Measurements from ENCODE around the gene ZNF76. TPM values are rescaled to one million over a fixed set of nuclear protein-coding genes. Genes with fewer than 3 reads are reported as not detected.

The ZNF76 gene
- total and polyA plus RNA-seq, 9 of the 15 experiments (the other 6 are each of a cell fraction or from before 2014, with no cell fraction given): 1.2 to 17.8 (median 10.7) TPM

DNA sequence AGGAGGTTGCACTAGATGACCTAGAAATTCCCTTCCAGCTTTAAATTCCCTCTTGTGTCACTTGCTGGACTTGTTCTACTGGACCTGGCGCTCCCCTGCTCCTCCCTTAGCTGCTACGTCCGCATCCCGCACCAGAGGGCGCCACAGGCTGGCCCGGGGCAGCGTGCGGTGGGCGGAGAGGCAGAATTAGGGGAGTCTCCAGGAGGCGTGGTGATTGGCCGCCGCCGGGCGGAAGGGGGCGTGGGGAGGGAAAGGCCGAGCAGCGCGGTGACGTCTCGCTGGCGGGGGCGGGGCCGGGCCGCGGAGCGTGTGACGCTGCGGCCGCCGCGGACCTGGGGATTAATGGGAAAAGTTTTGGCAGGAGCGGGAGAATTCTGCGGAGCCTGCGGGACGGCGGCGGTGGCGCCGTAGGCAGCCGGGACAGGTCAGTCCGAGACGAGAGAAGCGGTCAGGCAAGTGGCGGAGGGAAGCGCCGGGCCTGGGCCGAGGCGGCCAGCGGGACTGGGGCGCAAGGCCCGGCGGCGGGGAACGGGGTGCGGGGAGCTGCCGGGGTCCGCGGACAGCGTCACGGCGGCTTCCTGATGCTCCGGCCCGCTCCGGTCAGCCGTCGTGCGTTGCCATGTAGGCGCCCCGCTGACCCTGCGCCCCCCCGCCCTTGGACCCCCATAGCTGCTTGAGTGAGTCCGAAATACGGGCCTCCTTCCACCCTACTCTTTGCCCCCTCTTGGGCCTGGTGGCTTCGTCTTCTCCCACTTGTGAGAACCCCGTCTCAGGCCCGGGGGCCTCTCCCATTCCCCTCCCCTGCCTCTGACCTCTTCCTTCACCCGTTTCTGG lies 82.9 kb downstream of the ZNF76 start, which contains the start of gene PPARD (continued):
- TF ChIP-seq ZNF318 (IDR thresholded peaks at IDR 0.05; ENCODE audit: borderline replicate concordance in 1 of 2, low read depth in 1 of 2) (no peak), HOMEZ (CRISPR knock-in tag; IDR thresholded peaks at IDR 0.05) (no peak), NBN (IDR thresholded peaks at IDR 0.05; ENCODE audit: low read depth) (no peak), SMARCE1 (IDR thresholded peaks at IDR 0.05) (no peak), RCOR1 (IDR thresholded peaks at IDR 0.05; ENCODE audit: borderline replicate concordance in 1 of 2, low read depth in 2 of 2, low read length in 2 of 2) (peak in 1 of 2 experiments; percentile 69; a peak in 2 of 4 replicates), SMC3 (conservative IDR thresholded peaks at IDR 0.05; ENCODE audit: insufficient read depth, low read depth, low read length) (peak; percentile 100), MEF2D (tag; conservative IDR thresholded peaks at IDR 0.05; ENCODE audit: low read depth) (no peak), ZNF830 (CRISPR knock-in tag; IDR thresholded peaks at IDR 0.05) (no peak), CGGBP1 (CRISPR knock-in tag; IDR thresholded peaks at IDR 0.05) (no peak), ZFP1 (CRISPR knock-in tag; IDR thresholded peaks at IDR 0.05) (no peak)
- TF ChIP-seq, protein P1, sequence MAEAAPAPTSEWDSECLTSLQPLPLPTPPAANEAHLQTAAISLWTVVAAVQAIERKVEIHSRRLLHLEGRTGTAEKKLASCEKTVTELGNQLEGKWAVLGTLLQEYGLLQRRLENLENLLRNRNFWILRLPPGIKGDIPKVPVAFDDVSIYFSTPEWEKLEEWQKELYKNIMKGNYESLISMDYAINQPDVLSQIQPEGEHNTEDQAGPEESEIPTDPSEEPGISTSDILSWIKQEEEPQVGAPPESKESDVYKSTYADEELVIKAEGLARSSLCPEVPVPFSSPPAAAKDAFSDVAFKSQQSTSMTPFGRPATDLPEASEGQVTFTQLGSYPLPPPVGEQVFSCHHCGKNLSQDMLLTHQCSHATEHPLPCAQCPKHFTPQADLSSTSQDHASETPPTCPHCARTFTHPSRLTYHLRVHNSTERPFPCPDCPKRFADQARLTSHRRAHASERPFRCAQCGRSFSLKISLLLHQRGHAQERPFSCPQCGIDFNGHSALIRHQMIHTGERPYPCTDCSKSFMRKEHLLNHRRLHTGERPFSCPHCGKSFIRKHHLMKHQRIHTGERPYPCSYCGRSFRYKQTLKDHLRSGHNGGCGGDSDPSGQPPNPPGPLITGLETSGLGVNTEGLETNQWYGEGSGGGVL (CRISPR knock-in tag; IDR thresholded peaks at IDR 0.05): no peak
- TF ChIP-seq, protein P2, sequence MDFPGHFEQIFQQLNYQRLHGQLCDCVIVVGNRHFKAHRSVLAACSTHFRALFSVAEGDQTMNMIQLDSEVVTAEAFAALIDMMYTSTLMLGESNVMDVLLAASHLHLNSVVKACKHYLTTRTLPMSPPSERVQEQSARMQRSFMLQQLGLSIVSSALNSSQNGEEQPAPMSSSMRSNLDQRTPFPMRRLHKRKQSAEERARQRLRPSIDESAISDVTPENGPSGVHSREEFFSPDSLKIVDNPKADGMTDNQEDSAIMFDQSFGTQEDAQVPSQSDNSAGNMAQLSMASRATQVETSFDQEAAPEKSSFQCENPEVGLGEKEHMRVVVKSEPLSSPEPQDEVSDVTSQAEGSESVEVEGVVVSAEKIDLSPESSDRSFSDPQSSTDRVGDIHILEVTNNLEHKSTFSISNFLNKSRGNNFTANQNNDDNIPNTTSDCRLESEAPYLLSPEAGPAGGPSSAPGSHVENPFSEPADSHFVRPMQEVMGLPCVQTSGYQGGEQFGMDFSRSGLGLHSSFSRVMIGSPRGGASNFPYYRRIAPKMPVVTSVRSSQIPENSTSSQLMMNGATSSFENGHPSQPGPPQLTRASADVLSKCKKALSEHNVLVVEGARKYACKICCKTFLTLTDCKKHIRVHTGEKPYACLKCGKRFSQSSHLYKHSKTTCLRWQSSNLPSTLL (IDR thresholded peaks at IDR 0.05): no peak

Data from K562 (cell line).